IPS-NIHi7 (cell line): ENCODE data around the gene SLC41A3.
A peak's percentile ranks its signal among the peaks of the same experiment; 100 is the strongest.
"Not testable (repeated sequence)": the region's sequence is repeated elsewhere in the genome, so short reads cannot be mapped to it uniquely, and the experiment has no call there.

Source experiments
- DNase-seq: peaks from one replicate; pipeline ENCODE4 v3.0.0; 2012; ENCODE audit warnings: mixed read lengths; ENCODE audit errors: extremely low spot score

Gene SLC41A3

GRCh38 chr3:125958511-125959316 lies 125.2 kb downstream of the SLC41A3 start:
- peak; percentile 33 for DNase-seq

- DNase-seq = peak; percentile 44
These were observed 126.0 kb downstream of the SLC41A3 start for GRCh38 chr3:125957674-125958510.

GRCh38 chr3:125957020-125957419 lies 126.9 kb downstream of the SLC41A3 start:
- not testable (repeated sequence) for DNase-seq
